Measurements from ENCODE around the gene EXO1. TPM values are rescaled to one million over a fixed set of nuclear protein-coding genes. Genes with fewer than 3 reads are reported as not detected.

Gene EXO1
- total RNA-seq, 1 experiment from 2014 or later = 50.1 TPM

- no peak for DNase-seq (ENCODE audit: low read depth)
Observed at GRCh38 chr1:241883159-241883558, 35.2 kb downstream of the EXO1 start.

GRCh38 chr1:241888232-241888631, 40.2 kb downstream of the EXO1 start:
- peak; percentile 21 for DNase-seq (ENCODE audit: low read depth)

GRCh38 chr1:241891296-241891695, 43.3 kb downstream of the EXO1 start:
- DNase-seq (ENCODE audit: low read depth) = no peak

GRCh38 chr1:241894016-241894415, 46.0 kb downstream of the EXO1 start:
- no peak for DNase-seq (ENCODE audit: low read depth)

- no peak for DNase-seq (ENCODE audit: low read depth)
Observed at GRCh38 chr1:241895013-241895412, 47.0 kb downstream of the EXO1 start.

GRCh38 chr1:241896670-241896962, 48.6 kb downstream of the EXO1 start:
- DNase-seq (ENCODE audit: low read depth) = no peak

GRCh38 chr1:241899210-241899609, 51.2 kb downstream of the EXO1 start:
- no peak for DNase-seq (ENCODE audit: low read depth)

- DNase-seq (ENCODE audit: low read depth) = no peak
Observed at GRCh38 chr1:241900381-241900780, 52.4 kb downstream of the EXO1 start.

- no peak for DNase-seq (ENCODE audit: low read depth)
Observed at GRCh38 chr1:241902391-241903065, 54.5 kb downstream of the EXO1 start.

- no peak for DNase-seq (ENCODE audit: low read depth)
Observed at GRCh38 chr1:241916196-241916595, 68.2 kb downstream of the EXO1 start.

- no peak for DNase-seq (ENCODE audit: low read depth)
Observed at GRCh38 chr1:241917487-241917886, 69.5 kb downstream of the EXO1 start.

- DNase-seq (ENCODE audit: low read depth) = peak; percentile 75
Observed at GRCh38 chr1:241918879-241919278, 70.9 kb downstream of the EXO1 start.

- DNase-seq (ENCODE audit: low read depth) = no peak
Observed at GRCh38 chr1:241924080-241924808, 76.2 kb downstream of the EXO1 start.

- DNase-seq (ENCODE audit: low read depth) = no peak
Observed at GRCh38 chr1:241926141-241926540, 78.1 kb downstream of the EXO1 start.

GRCh38 chr1:241927321-241927720, 79.3 kb downstream of the EXO1 start:
- no peak for DNase-seq (ENCODE audit: low read depth)

GRCh38 chr1:241932845-241933244, 84.8 kb downstream of the EXO1 start:
- DNase-seq (ENCODE audit: low read depth) = no peak

GRCh38 chr1:241934201-241934848, 86.3 kb downstream of the EXO1 start:
- peak; percentile 63 for DNase-seq (ENCODE audit: low read depth)

- DNase-seq (ENCODE audit: low read depth) = no peak
Observed at GRCh38 chr1:241934866-241935265, 86.9 kb downstream of the EXO1 start.
